Measurements from ENCODE around the gene NR1H4. TPM values are rescaled to one million over a fixed set of nuclear protein-coding genes. Genes with fewer than 3 reads are reported as not detected.

Gene NR1H4
- total RNA-seq, 4 donors from 2014 or later, result 0.13 TPM; not detected in 3

DNA sequence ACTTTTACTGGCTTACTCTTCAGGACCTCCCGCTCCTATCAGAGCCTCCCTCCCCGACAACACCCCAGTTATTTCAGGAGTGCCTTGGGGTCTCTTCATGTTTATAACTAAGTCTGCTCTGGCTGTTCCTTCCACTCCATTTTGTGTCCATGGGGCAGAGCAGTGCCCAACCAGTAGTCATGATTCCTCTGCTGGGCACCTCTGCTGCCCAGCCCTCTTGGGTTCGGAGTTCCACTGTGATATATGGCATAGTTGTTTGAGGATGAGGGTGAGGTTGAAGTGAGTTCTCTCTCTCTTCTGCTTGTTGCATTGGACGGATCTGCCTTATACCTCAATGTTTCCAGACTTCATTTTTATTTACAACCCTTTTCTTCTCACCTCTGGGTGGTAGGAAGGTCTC lies 17.4 kb downstream of the NR1H4 start:
- Histone ChIP-seq H3K4me1 (peaks cover 0 to 19% (median 16%) of the 10 kb centered on the region in 4 donors), H3K4me3 (no peak overlapping the region), H3K27me3 (no peaks in the 10 kb centered on the region), H3K36me3 (no peaks in the 10 kb centered on the region), H3K27ac (replicated peaks in 1 of 4) (no peak overlapping the region), H3K9me3 (no peaks in the 10 kb centered on the region)
- intact Hi-C loops (cut with DNase I), result no loop called here
- 75% methylated on average over 4 of the region's 4 CpGs for WGBS
- TF ChIP-seq POLR2A (IDR thresholded peaks at IDR 0.05; ENCODE audit: low read depth), result no peak
- no peak for TF ChIP-seq CTCF (IDR thresholded peaks at IDR 0.05)
- no peak for TF ChIP-seq POLR2AphosphoS5 (IDR thresholded peaks at IDR 0.05)
- TF ChIP-seq EP300 (IDR thresholded peaks at IDR 0.05), result no peak
- DNase-seq (ENCODE audit: extremely low spot score), result no peak

- DNase-seq (ENCODE audit: extremely low spot score), result no peak
- Histone ChIP-seq H3K4me3 (no peak overlapping the region), H3K9me3 (no peaks in the 10 kb centered on the region), H3K4me1 (peaks cover 0 to 19% (median 16%) of the 10 kb centered on the region in 4 donors), H3K27ac (replicated peaks in 1 of 4) (no peak overlapping the region), H3K27me3 (no peaks in the 10 kb centered on the region), H3K36me3 (no peaks in the 10 kb centered on the region)
- 82% methylated on average over 6 of the region's 6 CpGs for WGBS
- TF ChIP-seq EP300 (IDR thresholded peaks at IDR 0.05), result no peak
- TF ChIP-seq CTCF (IDR thresholded peaks at IDR 0.05), result no peak
- TF ChIP-seq POLR2A (IDR thresholded peaks at IDR 0.05; ENCODE audit: low read depth), result no peak
- no peak for TF ChIP-seq POLR2AphosphoS5 (IDR thresholded peaks at IDR 0.05)
- intact Hi-C loops (cut with DNase I), result no loop called here
Observed at GRCh38 chr12:100493396-100494012, 19.8 kb downstream of the NR1H4 start.

DNA sequence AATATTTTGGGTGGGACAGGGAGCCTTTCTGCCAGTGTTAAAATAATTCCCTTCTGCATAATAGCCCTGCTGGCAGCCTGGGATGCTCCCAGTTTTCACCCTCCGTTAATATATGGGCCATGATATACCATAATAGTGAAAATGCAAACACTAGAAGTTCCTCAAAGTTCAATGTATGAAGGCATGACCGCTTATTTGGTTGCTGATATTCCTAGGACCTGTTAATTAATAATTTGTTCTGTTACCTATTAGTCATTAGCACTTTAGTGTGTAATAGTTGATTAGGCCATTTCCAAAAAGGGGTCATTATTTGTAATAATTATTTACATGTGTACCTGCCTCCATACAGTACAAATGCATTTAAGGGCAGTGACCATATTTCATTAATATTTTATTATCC lies 20.4 kb downstream of the NR1H4 start:
- Histone ChIP-seq H3K36me3 (no peaks in the 10 kb centered on the region), H3K4me1 (peaks cover 0 to 17% (median 15%) of the 10 kb centered on the region in 4 donors), H3K27me3 (no peaks in the 10 kb centered on the region), H3K27ac (replicated peaks in 1 of 4) (no peak overlapping the region), H3K4me3 (no peak overlapping the region), H3K9me3 (no peaks in the 10 kb centered on the region)
- TF ChIP-seq POLR2AphosphoS5 (IDR thresholded peaks at IDR 0.05) (no peak), EP300 (IDR thresholded peaks at IDR 0.05) (no peak), POLR2A (IDR thresholded peaks at IDR 0.05; ENCODE audit: low read depth) (no peak), CTCF (IDR thresholded peaks at IDR 0.05) (no peak)
- intact Hi-C loops (cut with DNase I), result no loop called here
- WGBS, result 87% methylated on average over 2 of the region's 2 CpGs
- no peak for DNase-seq (ENCODE audit: extremely low spot score)

DNA sequence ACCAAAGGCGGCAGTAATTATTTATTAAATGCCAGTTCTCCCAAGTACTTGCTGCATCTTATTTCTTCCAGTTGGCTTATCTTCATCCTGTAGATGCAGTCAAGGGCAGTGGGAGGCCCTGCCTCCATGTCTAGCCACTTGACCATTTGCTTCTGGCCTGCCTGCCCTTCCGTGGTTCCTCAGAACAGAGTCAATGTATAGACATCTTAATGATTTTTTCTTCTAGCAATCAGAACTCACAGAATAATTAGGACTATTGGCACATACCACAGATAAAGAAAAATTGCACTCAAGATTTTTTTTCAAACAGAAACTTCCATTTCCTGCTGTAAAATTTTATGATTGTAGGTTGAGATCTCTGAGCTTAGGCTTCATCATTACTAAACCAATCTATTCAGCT lies 20.9 kb downstream of the NR1H4 start:
- Histone ChIP-seq H3K27me3 (no peaks in the 10 kb centered on the region), H3K9me3 (no peaks in the 10 kb centered on the region), H3K4me3 (no peak overlapping the region), H3K36me3 (no peaks in the 10 kb centered on the region), H3K4me1 (peaks cover 0 to 12% (median 10%) of the 10 kb centered on the region in 4 donors), H3K27ac (replicated peaks in 1 of 4) (no peak overlapping the region)
- 96% methylated on average over 2 of the region's 2 CpGs for WGBS
- TF ChIP-seq EP300 (IDR thresholded peaks at IDR 0.05) (no peak), POLR2A (IDR thresholded peaks at IDR 0.05; ENCODE audit: low read depth) (no peak), POLR2AphosphoS5 (IDR thresholded peaks at IDR 0.05) (no peak), CTCF (IDR thresholded peaks at IDR 0.05) (no peak)
- intact Hi-C loops (cut with DNase I), result no loop called here
- DNase-seq (ENCODE audit: extremely low spot score), result no peak
